SK-N-SH treated with all-trans-retinoic acid at 6 μM for 48 hours (cell line): ENCODE measurements around the gene GPR55.

Source experiments
- CSDC2 ChIP-seq: fragments of 250-450 bp; sonication (Bioruptor Pico); IDR thresholded peaks from 2 replicates; pipeline ENCODE4 v1.5.0; 2020; ENCODE audit warnings: mild to moderate bottlenecking, moderate library complexity
- CSRNP3 ChIP-seq: fragments of 250-450 bp; sonication (Bioruptor Pico); IDR thresholded peaks from 2 replicates; pipeline ENCODE4 v1.5.1; 2021; ENCODE audit warnings: mild to moderate bottlenecking, moderate library complexity
- ESRRG ChIP-seq: fragments of 250-450 bp; sonication (Bioruptor Pico); IDR thresholded peaks from 2 replicates; pipeline ENCODE4 v1.6.1; 2021; ENCODE audit warnings: mild to moderate bottlenecking
- OSR1 ChIP-seq: fragments of 250-450 bp; sonication (Bioruptor Pico); IDR thresholded peaks from 2 replicates; pipeline ENCODE4 v1.8.0; 2022; ENCODE audit warnings: moderate library complexity, mild to moderate bottlenecking, inconsistent platforms
- PATZ1 ChIP-seq: fragments of 250-450 bp; sonication (Bioruptor Pico); IDR thresholded peaks from 2 replicates; pipeline ENCODE4 v1.8.0; 2020; ENCODE audit warnings: mild to moderate bottlenecking, moderate library complexity, borderline replicate concordance
- POU6F1 ChIP-seq: fragments of 250-450 bp; sonication (Bioruptor Pico); IDR thresholded peaks from 2 replicates; pipeline ENCODE4 v1.8.0; 2021; ENCODE audit warnings: low read depth, mild to moderate bottlenecking, moderate library complexity, borderline replicate concordance
- SNAI2 ChIP-seq: fragments of 250-450 bp; sonication (Bioruptor Pico); IDR thresholded peaks from 2 replicates; pipeline ENCODE4 v1.5.0; 2020; ENCODE audit warnings: mild to moderate bottlenecking, moderate library complexity
- TOX ChIP-seq: fragments of 250-450 bp; sonication (Bioruptor Pico); IDR thresholded peaks from 2 replicates; pipeline ENCODE4 v1.8.0; 2021; ENCODE audit warnings: mild to moderate bottlenecking, moderate library complexity, borderline replicate concordance
- ZFP30 ChIP-seq: fragments of 450-650 bp; formaldehyde crosslinking; IDR thresholded peaks from 2 replicates; pipeline ENCODE4 v1.5.0; 2022; ENCODE audit warnings: mild to moderate bottlenecking, moderate library complexity
- ZNF565 ChIP-seq: fragments of 450-650 bp; formaldehyde crosslinking; conservative IDR thresholded peaks from 2 replicates; pipeline ENCODE4 v1.5.0; 2020; ENCODE audit warnings: low read depth, mild to moderate bottlenecking, moderate library complexity
- ZNF70 ChIP-seq: fragments of 450-650 bp; formaldehyde crosslinking; IDR thresholded peaks from 2 replicates; pipeline ENCODE4 v1.5.0; 2020; ENCODE audit warnings: mild to moderate bottlenecking, moderate library complexity

- TF ChIP-seq PATZ1 (CRISPR knock-in tag) (no peak), POU6F1 (CRISPR knock-in tag) (no peak), SNAI2 (CRISPR knock-in tag) (no peak), ZFP30 (CRISPR knock-in tag) (no peak), CSDC2 (CRISPR knock-in tag) (no peak), OSR1 (no peak), CSRNP3 (CRISPR knock-in tag) (no peak), TOX (no peak), ESRRG (no peak), ZNF70 (CRISPR knock-in tag) (no peak), ZNF565 (CRISPR knock-in tag) (no peak)
Measured at GRCh38 chr2:230905448-230906421, 19.3 kb downstream of the GPR55 start.
